ENCODE data around the gene GUCY2D.

DNA sequence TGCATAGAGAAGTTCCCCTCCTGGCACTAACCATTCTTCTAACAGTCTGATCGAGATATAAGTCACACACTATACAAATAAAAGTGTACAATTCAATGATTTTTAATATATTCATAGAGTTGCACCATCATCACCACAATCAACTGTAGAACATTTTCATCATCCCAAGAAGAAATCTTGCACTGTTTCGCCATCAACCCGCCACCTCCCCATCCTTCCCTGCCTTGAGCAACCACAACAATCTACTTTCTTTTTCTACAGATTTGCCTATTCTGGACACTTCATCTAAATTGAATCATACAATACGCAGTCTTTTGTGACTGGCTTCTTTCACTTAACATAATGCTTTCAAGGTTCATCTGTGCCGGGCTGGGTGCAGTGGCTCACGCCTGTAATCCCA, 33.0 kb upstream of the GUCY2D start:
- no peak for TF ChIP-seq POLR2A (IDR thresholded peaks at IDR 0.05)
- TF ChIP-seq, protein P1, sequence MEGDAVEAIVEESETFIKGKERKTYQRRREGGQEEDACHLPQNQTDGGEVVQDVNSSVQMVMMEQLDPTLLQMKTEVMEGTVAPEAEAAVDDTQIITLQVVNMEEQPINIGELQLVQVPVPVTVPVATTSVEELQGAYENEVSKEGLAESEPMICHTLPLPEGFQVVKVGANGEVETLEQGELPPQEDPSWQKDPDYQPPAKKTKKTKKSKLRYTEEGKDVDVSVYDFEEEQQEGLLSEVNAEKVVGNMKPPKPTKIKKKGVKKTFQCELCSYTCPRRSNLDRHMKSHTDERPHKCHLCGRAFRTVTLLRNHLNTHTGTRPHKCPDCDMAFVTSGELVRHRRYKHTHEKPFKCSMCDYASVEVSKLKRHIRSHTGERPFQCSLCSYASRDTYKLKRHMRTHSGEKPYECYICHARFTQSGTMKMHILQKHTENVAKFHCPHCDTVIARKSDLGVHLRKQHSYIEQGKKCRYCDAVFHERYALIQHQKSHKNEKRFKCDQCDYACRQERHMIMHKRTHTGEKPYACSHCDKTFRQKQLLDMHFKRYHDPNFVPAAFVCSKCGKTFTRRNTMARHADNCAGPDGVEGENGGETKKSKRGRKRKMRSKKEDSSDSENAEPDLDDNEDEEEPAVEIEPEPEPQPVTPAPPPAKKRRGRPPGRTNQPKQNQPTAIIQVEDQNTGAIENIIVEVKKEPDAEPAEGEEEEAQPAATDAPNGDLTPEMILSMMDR (IDR thresholded peaks at IDR 0.05 in 8 of 11, conservative IDR thresholded peaks at IDR 0.05 in 3 of 11): no peak
